HT-29 (cell line): ENCODE measurements around the gene HSPB6. TPM values are rescaled to one million over a fixed set of nuclear protein-coding genes. Genes with fewer than 3 reads are reported as not detected.

Source experiments
- DNase-seq: peaks from one replicate; pipeline ENCODE4 v3.0.0-alpha.2; 2015; ENCODE audit warnings: low spot score
- total RNA-seq: library from RNA; depleted of rRNA; stranded (reverse); fragments of >200 nt; shearing (Covaris generic); gene quantifications from 2 replicates; pipeline ENCODE4 v1.2.3, GENCODE V29; 2014

The HSPB6 gene
- total RNA-seq, 1 experiment from 2014 or later, result not detected

DNA sequence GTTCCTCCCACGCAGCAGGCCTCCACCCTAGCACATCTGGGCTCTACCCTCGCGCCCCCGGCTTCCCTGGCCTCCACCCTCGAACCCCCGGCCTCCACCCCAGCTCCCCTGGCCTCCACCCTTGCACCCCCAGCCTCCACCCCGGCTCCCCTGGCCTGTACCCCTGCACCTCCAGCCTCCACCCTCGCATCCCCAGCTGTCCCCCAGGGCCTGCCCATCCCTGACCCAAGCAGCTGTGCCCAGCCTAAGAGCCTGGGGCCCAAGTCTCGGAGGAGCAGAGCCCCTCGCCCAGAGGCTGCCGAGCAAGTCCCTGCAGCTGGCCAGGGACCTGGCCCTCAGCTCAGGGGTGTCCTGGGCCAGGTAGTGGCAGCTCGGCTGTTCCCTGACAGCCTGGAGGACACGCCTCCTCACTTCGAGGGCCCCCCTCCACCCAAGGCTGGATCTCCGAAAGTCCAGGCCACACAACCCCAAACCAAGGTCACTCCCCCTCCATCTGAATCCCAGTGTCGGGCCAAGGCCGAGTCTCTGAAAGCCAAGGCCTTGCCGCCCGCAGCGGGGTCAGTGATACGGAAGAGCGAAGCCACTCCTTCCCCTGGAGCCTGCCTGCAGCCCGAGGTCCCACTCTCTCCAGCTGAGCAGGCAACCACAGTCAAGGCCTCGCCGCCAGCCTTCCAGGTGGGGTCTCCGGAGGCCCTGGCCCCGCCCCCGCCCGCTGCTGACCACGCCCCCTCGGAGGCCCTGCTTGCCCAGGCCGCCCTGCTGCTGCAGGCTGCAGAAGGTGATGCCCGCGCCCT is 10.7 kb upstream of the HSPB6 start:
- DNase-seq, result no peak

DNA sequence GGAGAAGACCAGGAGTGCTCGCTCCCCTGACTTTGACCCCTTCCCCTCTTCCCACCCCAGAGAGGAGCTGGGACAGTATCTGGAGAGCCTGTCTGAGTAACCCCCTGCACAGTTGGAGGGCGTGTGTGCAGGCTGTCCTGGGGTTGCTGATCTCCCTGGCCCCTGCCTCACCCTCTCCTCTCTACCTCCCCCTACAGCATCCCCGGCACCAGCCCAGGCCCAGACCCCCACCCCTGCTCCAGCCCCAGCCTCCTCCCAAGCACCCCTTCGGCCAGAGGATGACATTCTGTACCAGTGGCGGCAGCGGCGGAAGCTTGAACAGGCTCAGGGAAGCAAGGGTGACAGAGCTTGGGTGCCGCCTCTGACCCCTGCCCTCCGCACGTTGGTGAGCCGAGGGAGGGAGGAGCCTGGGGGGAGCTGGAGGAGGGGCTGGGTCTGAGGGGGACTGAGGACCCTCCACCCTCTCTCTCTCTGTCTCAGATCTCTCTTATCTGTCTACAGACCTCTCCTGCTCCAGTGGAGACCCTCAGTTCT is 9.8 kb upstream of the HSPB6 start:
- no peak for DNase-seq

DNA sequence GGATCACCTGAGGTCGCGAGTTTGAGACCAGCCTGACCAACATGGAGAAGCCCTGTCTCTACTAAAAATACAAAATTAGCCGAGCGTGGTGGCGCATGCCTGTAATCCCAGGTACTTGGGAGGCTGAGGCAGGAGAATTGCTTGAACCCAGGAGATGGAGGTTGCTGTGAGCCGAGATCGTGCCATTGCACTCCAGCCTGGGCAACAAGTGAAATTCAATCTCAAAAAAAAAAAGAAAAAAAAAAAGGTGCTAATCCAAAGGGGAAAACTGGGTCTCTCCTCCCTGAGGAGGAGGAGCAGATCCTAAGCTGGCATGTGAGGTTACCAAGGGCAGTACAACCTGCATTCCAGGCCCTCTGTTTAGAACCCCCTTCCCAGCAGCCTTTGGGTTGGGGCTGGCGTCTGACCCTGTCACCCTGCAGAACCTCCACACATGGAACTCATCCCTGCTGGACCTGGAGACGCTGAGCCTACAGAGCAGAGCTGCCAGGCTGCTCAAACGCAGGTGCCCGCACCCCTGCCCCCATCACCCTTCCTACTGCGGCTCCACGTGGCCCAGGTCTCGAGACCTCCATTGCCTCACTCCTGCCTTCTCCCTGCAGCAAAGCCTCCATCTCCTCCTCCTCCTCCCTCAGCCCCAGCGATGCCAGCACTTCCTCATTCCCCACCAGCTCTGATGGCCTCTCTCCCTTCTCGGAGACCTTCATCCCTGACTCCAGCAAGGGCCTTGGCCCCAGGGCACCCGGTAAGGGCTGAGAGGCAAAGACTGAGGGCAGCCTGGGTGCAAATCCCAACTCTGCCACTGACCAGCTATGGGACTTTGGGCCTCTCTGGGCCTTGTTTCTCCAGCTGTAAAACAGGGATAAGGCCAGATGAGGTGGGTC is 7.8 kb upstream of the HSPB6 start:
- no peak for DNase-seq

DNA sequence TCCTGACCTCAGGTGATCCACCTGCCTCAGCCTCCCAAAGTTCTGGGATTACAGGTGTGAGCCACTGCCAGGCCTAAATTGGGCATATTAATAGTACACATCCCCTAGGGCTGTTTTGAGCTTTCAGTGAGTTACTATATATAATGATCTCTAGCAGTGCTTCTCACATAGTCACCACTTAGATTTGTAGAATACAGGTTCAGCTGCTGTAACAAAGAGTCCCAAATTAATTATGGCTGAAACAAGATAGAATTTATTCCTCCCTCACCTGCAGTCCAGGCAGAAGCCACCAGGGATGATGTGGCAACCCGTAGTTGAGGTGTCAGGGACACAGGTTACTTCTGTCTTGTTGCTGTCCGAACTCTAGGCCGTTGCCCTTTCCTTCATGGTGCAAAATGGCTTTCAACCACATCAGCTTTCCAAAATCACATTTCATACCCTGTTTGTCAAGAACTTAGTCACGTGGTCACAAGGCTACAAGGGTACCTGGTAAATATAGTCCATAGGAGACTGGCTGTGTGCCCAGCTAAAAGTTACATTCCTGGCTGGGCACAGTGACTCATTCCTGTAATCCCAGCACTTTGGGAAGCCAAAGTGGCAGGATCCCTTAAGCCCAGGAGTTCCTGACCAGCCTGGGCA is 4.0 kb upstream of the HSPB6 start:
- no peak for DNase-seq

DNA sequence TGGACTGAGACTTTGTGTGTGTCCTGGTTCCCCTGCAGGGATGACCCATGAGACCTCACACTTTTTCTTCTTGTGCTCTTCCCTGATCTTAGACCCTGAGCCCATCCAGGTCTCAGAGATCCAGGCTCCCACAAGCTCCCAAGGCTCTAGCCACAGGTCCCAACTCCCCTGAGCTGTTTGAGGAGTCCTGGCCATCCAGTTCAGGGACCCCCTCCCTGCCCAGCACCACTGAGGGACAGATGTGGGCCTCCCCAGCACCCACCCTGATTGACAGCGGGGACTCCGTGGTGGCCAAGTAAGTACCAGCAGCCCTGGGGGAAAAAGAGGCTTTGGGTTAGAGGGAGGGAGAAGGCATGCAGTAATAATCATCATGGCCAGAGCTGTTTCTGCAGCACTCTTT is 2.9 kb upstream of the HSPB6 start:
- no peak for DNase-seq

DNA sequence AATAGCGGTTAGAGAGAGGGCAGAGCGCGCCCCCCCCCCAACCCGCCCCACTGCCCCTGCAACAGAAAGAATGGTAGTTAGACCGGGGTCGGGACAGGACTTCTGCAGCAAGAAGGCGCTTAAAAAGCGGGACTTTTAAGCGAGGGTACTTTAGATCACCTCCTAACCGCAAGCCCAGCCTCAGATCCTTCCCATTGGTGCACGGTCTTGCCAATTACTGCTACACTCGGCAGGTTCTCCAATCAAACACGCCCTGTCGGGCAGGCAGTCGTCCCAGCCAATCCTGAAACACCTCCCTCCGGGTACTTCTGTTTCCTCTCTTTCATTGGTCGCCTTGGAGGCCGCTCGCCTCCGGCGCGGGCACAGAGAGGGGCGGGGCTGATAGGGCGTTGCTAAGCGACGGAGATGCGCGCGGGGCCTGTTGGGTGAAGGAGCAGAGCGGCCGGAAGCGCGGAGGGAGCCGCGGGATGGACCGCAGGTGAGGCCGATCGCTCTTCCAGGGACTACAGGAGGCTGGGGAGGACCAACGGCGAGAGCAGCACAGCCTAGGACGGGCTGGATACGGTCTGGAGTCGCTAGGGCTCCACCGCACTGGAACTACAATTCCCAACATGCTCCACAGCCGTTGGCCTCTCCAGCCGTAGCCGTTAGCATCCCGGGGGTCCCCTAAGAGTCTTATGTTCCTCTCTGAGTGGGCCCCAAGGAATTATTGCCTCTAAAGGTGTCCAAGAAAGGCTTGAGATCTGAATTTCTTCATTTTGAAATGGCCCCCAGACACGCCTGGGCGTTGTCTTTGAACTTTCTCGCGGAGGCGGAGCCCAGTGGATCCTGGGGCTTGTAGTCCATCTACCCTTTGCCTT is 1.1 kb upstream of the HSPB6 start, which contains the start of gene PROSER3:
Gene PROSER3, plus strand, starts transcription at position 428 of the 860 bp plus-strand sequence. Its CDS starts 40 bp downstream, at position 468.
- peak; percentile 100 for DNase-seq

DNA sequence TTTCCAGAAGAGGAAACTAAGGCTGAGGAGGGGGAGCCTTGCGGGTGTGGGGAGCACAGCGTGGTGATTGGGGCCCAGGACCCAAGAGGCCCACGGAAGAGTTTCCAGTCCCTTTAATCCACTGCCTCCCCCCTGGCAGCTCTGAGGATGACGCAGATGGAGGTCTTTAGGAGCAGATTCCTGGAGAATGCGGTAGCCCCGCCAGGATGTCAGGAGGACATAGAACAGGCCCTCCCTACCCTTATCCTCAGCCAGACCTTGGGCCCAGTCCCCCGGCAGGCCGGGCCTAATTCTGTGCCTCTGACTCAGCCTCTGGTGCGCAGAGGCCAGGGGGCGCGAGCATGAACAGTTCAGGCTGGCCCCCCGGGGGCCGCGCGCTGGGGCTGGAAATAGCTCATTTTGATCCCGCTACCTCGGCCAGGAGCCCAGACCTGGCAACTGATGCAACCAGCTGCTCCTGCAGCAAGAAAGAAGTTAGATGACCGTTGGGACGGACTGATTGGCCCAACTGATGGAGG is 461 bp upstream of the HSPB6 start:
- DNase-seq, result no peak

DNA sequence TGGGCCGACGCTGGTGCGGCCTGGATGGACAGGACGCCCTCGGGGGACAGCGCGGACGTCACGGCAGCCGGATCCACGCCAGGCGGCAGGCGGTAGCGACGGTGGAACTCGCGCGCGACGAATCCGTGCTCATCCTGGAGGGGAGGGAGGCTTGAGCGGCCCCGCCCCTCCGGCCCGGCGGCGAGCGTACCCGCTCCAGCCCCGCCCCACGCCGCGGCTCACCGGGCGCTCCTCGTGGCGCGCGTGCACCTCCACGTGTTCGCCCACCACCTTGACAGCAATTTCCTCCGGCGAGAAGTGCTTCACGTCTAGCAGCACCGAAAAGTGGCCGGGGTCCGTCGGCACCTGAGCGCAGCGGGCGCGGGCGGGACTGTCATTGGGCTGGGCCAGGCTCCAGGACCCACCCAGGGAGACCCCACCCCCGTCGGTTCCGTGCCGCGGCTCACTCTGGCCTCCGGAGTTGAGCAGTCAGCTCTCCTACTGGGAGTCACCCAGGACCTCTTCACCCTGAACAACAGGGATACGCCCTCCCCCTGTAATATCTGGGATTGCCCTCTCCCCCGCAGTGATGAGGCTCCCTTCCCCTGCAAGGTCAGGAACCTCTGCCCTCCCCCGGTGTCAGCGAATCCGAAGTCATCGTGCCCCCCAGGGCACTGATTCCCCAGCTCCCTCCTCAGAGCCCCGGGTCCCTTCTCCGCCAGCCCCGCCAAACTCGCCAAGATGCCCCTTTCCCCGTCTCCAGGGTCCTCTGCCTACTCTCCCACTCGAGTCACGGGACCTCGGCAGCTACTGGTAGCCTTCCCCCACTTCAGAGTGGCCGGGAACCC is 1.1 kb downstream of the HSPB6 start:
- DNase-seq, result peak; percentile 74

DNA sequence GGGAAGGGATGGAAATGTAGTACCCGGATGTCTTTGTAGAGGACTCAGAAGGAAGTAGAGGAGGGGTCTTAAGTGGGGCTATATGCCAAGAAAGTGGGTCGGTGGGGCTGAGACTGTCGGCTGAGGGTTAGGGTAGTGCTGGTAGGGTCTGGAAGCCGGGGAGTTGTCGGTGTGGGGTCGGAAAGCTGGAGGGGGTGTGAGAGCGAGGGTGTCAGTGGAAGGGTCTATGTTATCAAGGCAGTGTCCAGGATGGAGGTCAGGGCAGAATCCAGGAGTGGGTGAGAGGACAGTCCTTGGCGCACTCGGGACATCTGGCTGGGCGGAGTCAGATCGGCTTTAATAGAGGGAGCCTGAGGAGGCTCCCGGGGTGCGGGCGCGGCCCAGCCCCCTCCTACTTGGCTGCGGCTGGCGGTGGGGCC is 1.7 kb downstream of the HSPB6 start:
- DNase-seq, result no peak

DNA sequence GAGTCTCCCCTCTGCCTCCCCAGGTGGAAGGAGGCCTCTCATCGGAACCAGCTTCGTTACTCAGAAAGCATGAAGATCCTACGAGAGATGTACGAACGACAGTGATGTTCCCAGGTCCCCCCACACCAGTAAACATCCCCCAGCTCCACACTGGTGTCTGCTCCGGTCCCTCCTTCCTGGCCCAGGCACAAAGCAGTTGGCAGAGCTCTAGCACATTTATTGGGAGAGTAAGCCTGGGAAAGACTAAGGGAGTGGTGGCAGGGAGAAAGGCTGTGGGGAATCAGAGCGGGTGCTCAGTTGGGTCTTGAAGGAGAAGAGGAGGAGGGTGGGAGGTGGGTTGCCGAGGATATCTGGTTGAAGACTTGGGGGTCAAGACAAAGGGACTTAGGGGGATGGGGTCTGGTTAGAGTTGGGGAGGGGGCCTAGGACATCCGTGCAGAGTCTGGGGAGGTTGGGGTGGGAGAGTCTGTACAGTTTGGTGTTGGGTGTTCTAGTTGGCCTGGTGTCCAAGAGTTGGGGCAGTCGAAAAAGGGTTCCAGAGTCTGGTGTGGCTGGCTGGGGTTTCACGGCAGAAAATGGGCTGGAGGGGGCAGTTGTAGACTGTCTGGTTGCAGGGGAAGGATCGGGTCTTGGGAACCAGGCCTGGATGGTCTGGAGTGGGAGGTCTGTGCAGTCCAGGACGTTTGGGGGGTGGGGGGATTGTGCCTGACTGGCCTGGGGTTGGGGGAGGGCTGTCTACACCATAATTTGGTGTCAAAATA is 2.3 kb downstream of the HSPB6 start:
- DNase-seq, result no peak

DNA sequence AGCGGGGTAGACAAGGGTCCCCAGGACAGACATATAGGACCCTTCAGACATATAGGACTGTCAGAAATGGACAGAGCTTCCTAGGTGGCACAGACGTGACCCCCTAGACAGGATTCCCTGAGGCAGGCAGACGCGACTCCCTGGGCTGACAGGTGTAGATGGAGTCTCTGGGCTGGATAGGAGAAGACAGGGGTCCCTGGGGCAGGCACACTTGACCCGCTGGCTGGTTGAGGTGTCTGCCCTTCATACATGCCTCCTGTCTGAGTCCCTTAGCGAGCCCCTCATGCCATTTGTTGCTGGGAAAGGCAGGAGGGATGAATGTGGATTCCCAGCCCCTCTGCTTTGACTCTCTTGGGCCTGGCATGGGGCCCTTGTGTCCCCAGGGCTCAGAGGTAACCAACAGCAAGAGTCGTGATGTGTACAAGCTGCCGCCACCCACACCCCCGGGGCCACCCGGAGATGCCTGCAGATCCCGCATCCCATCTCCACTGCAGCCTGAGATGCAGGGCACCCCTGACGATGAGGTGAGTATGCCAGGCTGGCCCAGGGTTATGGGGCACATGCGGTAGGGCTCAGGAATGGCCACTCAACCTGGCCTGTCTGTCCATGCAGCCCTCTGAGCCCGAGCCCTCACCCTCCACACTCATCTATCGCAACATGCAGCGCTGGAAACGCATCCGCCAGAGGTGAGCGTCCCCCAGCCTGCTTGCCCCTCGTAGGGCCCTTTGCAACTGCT is 3.0 kb downstream of the HSPB6 start:
- DNase-seq, result no peak

DNA sequence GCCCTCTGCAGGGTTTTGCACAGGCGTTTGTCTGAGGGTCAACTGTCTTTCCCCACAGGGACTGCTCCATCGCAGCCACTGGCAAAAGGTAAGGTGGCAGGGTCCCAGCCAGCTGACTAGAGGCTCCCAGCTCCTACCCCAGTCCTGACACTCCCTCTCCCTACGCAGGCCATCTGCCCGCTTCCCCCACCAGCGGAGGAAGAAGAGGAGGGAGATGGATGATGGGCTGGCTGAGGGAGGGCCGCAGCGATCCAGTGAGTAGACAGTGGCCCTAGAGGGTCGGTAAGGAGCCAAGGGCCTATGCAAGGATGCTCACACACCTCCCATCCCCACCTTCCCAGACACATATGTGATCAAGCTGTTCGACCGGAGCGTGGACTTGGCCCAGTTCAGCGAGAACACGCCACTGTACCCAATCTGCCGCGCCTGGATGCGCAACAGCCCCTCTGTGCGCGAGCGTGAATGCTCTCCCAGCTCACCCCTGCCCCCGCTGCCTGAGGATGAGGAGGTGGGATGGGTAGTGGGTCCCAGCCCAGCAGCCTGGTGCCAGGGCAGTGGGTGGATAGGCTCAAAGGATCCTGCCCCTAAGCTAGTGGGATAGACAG is 4.0 kb downstream of the HSPB6 start:
- DNase-seq, result no peak

DNA sequence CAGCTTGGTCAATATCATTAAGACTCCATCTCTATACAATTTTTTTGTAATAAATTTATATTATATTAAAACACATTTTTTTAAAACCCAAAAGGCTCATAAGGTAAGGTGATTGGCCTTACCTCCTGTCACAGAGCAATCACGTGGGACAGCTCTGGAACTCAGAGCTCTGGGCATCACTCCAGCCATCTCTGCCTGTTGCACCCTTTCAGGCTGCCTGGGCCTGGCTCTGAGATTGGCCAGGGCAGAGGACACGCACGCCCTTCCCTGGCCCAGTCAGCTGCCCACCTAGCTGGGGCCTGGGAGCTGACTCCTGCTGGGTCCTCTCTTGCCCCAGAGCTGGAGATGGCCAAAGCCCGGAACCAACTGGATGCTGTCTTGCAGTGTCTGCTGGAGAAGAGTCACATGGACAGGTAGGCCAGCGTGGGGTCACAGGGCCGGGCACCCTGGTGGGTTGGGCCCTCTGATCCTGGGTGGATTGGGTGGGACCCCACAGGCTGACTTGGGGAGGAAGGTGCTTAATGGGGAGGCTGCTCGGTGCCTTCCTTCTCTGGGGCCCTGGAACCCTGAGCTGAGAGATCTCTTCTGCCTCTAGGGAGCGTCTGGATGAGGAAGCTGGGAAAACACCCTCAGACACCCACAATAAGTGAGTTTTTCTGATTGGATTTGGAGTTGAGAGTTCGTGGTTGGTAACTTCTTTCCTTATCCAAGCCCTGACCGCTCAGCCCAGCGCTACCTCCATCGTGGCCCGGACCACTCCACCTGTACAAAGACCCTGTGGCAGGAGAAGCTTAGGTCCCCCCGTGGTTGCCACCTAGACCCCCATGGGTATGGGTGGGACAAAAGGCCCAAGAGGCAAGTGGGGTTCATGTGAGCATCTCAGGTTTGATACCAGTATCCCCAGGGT is 4.7 kb downstream of the HSPB6 start:
- DNase-seq, result no peak

DNA sequence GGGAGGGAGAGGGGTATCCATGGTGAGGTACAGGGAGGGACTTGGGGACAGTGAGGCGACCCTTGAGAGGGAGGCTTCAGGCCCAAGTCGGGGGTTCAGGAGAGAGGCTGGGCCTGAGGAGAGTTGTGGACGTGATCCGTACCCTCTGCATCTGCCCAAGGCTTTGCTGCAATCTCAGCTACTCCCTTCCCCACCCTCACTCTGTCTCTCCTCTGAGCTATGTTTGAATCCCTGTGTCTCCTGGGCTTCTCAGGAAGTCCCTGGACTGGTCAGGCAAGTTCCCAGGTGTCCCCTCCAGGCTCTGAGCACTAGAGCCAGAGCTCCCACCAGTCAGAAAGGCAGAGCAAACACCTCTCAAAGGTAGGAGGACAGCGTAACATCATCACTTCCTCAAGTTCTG is 6.7 kb downstream of the HSPB6 start:
- peak; percentile 88 for DNase-seq

DNA sequence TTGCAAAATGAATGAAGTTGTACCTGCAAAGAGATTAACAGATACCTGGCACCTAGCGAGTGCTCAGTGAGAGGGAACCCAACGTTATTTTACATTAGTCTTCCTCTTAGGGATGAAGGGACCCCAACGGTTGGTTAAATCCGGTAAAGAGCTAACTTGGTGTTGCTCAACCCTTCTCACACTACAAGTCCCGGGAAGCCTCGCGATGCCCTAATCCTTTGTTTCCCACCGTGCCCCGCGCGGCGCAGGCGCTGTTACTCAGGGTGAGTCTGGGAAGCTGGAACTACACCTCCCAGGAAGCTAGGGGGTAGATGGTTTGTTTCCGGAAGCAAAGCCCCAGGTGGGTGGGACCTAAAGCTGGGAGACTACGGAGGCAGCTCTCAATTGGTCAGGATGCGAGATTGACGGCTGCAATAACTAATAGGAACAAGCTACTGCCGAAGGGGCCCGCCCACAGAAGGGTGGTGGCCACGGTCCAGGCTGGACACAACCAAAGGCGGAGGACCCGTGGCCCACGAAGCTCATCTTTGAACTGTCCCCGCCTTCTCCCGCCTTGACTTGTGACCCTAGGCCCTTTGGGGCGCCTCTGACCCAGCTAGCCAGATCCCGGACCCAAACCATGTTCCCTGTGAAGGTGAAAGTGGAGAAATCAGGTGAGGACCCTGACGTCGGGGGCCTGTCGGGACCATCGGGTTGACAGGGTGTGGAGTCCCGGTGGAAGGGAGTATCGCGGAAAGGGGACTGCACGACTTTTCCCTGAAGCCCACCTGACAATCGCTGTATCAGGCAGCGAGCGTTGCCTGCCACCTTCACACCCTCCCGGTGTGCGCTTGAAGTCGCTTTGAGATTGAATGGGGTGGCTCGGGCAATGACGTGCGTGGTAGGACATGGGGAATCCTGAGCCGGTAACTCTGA is 8.5 kb downstream of the HSPB6 start, which contains the start of gene LIN37:
Gene LIN37, plus strand, starts transcription at position 471 of the 915 bp plus-strand sequence. Its CDS starts 149 bp downstream, at position 620.
- peak; percentile 100 for DNase-seq
